ENCODE results near the gene OXLD1.

Gene OXLD1

DNA sequence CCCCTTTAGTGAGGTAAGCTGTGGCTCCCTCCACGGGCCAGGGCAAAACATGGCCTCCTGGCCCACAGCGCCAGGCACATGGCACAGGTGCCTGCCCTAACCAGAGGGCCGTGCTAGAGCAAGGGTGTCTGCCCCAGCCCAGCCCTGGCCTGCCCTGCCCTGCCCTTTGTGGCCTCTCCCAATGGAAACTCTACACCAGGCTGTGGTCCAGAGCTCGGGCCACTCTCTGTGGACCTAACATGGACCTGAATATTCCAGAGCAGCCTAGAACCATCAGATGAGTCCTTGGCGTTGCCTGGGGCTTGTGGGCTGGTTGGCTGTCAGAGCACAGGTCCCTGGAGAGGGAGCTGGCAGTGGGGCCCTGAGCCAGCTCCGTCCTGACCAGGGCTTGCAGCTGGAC is 28.8 kb upstream of the OXLD1 start:
- DNase-seq: no peak
- no peak for TF ChIP-seq GATA1 (IDR thresholded peaks at IDR 0.05; ENCODE audit: low read depth, low read length)
- no peak for TF ChIP-seq POLR2A (IDR thresholded peaks at IDR 0.05; ENCODE audit: low read length)

DNA sequence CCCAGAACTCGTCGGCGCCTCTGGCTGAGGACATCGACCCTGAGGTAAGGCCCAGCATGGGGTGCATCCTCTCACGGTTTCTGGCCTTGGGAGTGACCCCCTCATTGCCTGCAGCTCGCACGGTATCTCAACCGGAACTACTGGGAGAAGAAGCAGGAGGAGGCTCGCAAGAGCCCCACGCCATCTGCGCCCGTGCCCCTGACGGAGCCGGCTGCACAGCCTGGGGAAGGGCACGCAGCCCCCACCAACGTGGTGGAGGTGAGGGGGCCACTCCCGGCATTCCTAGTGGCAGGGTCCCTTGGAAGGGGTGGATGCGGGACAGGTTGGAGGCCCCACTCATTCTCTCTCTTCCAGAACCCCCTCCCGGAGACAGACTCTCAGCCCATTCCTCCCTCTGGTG is 28.4 kb upstream of the OXLD1 start:
- DNase-seq: no peak

DNA sequence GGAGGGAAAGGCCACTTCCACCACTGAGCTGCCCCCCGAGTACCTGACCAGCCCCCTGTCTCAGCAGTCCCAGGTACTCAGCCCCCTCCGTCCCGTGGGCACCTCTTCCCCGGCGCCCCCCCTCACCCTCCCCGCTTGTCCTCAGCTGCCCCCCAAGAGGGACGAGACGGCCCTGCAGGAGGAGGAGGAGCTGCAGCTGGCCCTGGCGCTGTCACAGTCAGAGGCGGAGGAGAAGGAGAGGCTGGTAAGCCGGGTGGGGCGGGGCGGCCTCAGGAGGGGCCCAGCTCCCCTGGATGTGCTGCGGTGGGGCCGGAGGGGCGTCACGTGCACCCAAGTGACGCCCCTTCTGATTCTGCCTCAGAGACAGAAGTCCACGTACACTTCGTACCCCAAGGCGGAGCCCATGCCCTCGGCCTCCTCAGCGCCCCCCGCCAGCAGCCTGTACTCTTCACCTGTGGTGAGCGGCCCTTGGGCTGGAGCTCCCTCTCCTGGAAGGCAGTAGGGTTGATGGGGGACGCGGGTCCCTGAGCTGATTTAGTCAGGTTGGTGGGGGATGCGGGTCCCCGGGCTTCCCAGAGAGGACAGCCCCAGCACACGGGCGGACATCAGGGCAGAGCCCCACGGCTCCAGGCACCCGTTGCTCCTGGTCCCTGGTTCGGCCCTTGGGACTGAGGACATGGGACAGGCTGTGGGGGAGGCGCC is 27.3 kb upstream of the OXLD1 start:
- no peak for DNase-seq
- TF ChIP-seq POLR2A (IDR thresholded peaks at IDR 0.05; ENCODE audit: low read length): no peak
- TF ChIP-seq GATA1 (IDR thresholded peaks at IDR 0.05; ENCODE audit: low read depth, low read length): no peak

More for the DNA sequence above, 28.4 kb upstream of the OXLD1 start:
- TF ChIP-seq POLR2A (IDR thresholded peaks at IDR 0.05; ENCODE audit: low read length): no peak
- no peak for TF ChIP-seq GATA1 (IDR thresholded peaks at IDR 0.05; ENCODE audit: low read depth, low read length)

DNA sequence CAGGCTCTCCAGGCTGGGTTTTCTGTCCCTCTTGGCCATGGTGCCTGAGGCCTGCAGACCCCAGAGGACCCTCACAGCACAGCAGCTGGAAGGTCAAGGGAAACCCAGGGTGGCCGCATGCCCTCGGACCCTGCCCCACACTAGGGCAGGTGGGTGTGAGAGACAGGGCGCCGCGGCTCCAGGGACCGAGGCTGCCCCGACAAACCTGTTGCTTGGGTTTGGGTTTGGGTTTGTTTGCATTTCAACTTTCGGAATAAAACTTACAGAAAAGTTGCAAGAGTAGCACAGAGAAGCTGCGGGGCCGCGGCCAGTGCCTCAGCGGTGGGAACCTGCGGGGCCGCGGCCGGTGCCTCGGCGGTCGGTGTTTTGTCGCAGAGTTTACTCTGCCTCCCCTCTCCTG is 25.2 kb upstream of the OXLD1 start:
- TF ChIP-seq GATA1 (IDR thresholded peaks at IDR 0.05; ENCODE audit: low read depth, low read length) (no peak), POLR2A (IDR thresholded peaks at IDR 0.05; ENCODE audit: low read length) (no peak)
- no peak for DNase-seq

DNA sequence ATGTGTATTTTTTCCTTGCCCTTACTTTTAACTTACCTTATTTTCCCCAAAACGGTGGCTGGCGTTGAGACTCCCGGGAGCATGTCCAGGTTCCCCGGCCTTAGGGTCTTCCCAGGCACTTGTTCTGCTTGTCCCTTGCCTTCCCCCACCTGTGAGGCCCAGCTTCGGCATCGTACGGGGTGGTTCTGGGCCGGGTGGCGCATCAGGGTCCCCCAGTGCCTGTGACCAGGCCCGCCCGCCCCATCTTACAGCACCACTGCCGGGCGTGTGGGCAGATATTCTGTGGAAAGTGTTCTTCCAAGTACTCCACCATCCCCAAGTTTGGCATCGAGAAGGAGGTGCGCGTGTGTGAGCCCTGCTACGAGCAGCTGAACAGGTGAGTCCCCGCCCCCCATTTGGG is 24.8 kb upstream of the OXLD1 start:
- DNase-seq: no peak
- TF ChIP-seq GATA1 (IDR thresholded peaks at IDR 0.05; ENCODE audit: low read depth, low read length) (no peak), POLR2A (IDR thresholded peaks at IDR 0.05; ENCODE audit: low read length) (no peak)

DNA sequence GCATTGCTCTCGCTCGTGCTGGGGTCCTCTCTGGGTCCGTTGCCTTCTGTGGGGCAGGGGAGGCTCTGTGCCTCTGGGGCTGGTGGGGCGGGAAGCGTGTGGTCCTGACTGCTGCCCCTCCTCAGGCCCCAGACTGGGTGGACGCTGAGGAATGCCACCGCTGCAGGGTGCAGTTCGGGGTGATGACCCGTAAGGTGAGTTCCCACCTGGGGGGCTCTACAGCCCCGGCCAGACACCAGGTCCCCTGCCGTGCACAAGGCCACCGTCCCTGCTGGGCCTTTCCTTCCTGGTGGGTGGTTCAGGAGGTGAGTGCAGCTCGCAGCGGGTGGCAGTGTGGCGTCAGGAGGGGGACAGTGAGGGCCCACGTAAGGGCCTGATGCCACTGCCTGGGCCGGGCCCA is 24.1 kb upstream of the OXLD1 start:
- DNase-seq: no peak
- TF ChIP-seq POLR2A (IDR thresholded peaks at IDR 0.05; ENCODE audit: low read length) (no peak), GATA1 (IDR thresholded peaks at IDR 0.05; ENCODE audit: low read depth, low read length) (no peak)

DNA sequence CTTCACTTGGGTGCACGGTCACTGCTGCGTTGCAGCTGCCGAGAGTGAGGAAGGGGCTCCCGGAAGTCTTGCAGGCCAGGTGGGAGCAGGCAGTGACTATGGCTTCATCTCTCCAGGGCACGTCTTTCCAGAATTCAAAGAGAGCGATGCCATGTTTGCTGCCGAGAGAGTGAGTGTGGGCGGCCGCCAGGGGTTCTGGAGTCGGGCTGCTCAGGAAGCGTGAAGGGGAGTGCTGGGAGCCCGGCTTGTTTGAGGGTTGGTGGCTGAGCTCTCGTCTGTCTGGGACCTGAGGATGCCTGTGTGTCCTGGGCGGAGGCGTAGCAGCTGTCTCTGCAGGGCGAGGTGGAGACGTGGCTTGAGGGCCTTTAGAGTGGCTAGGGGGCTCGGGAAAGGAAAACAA is 23.7 kb upstream of the OXLD1 start:
- TF ChIP-seq POLR2A (IDR thresholded peaks at IDR 0.05; ENCODE audit: low read length) (no peak), GATA1 (IDR thresholded peaks at IDR 0.05; ENCODE audit: low read depth, low read length) (no peak)
- no peak for DNase-seq

DNA sequence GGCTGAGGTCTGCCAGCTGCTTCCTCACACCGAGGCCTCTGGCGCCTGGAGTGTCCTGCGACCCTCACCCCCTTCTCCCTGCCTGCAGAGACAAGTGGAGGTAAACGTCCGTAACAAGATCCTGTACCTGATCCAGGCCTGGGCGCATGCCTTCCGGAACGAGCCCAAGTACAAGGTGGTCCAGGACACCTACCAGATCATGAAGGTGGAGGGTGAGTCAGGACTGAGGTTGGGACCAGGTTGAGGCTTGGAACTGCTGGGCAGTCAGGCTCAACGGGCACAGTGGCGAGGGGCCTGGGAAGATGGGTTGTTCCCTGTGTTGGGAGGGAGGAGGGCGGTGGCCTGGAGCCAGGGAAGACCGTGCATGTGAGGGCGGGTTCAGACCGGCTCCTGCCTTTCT is 22.2 kb upstream of the OXLD1 start:
- no peak for DNase-seq
- no peak for TF ChIP-seq POLR2A (IDR thresholded peaks at IDR 0.05; ENCODE audit: low read length)
- TF ChIP-seq GATA1 (IDR thresholded peaks at IDR 0.05; ENCODE audit: low read depth, low read length): no peak

DNA sequence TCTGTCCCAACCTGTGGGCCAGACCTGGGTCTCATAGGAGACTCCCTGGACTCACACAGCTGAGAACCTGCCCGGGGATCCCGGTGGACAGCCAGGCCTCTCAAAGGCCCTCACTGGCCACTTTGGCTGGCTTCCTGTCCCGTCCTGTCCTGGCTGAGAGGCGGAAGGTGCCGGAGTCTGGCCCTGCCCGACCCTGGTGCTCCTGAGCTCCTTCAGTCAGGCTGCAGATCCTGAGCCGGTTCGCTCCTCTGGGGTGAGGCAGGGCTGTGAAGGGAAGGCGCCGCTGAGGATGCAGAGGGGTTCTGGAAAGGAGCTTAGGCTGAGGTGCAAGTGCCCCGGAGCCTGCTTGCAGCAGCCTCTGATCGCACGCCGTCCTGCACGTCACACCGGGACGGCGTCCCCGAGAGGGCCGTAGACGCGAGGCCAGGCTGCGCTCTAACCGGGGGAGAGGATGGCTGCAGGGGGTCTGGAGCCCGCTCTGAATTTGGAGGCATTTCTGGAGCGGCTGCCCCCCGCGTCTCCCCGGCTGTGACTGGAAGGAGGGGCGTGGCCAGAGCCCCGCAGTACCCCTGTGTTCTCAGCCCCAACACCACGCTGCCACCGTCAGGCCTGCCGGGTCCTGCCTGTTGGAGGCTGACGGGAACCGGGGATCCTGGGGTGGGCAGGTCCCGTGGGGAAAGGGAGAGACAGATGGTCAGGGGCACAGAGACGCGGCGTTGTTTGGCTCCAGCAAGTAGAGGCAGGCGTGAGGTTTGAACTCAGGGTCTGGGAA is 21.6 kb upstream of the OXLD1 start:
- TF ChIP-seq POLR2A (IDR thresholded peaks at IDR 0.05; ENCODE audit: low read length): no peak
- TF ChIP-seq GATA1 (IDR thresholded peaks at IDR 0.05; ENCODE audit: low read depth, low read length): no peak
- no peak for DNase-seq

DNA sequence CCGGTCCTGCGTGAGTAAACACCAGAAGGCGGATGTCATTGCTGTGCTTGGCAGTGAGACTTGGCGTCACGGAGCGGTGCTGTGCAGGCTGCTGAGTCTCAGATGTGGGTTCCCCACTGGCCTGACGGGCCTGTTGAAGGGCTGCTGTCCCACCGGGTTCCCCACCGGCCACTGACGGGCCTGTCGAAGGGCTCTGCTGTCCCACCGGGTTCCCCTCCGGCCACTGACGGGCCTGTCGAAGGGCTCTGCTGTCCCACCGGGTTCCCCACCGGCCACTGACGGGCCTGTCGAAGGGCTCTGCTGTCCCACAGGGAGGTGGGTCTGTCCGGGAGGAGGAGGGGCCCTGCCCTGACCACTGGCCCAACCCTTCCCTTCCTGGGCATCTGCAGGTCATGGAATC is 20.2 kb upstream of the OXLD1 start:
- TF ChIP-seq POLR2A (IDR thresholded peaks at IDR 0.05; ENCODE audit: low read length): no peak
- no peak for TF ChIP-seq GATA1 (IDR thresholded peaks at IDR 0.05; ENCODE audit: low read depth, low read length)

DNA sequence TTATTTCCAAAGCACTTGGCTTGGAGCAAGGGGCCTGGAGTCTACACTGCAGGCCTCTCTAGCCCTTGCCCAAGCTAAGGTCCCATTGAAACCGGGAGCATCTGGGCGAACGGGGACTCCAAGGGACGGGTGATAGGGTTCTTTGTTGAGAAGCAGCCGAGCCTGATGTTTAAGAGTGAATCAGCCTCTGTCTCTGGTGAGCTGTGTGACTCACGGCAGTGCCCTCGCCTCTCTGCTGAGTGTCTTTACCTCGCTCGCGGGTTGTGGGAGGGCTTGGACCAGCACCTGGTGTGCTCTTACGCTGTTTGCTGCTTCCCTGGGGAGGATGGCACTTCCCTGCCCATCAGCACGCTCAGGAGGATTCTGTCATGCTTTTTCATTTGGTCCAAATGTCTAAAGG is 18.7 kb upstream of the OXLD1 start:
- peak; percentile 21 to 43 for DNase-seq
- TF ChIP-seq POLR2A (IDR thresholded peaks at IDR 0.05; ENCODE audit: low read length) (no peak), GATA1 (IDR thresholded peaks at IDR 0.05; ENCODE audit: low read depth, low read length) (no peak)

More for the DNA sequence above, 20.2 kb upstream of the OXLD1 start:
- DNase-seq: no peak

DNA sequence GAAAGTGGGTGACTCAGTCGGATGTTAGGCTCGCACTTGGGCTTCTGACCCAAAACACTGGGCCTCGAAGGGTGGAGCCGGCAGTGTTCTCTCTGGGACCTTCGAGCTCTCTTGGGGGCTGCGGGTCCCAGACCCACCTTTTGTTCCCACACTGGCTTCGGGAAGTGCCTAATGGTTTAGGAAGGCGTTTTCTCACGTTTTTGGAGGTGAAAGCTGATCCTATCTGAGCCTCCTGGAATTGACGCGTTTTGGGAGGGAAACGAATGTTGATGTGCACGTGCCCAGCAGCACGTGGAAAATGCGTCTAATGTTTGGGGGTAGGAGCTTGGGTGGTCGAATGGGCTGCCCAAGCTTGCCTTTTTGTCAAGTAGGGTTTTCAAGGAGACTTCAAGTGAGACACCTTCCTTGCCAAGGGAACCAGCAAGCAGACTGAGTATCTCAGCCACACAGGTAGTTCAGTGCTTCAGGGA is 18.1 kb upstream of the OXLD1 start:
- TF ChIP-seq GATA1 (IDR thresholded peaks at IDR 0.05; ENCODE audit: low read depth, low read length) (no peak), POLR2A (IDR thresholded peaks at IDR 0.05; ENCODE audit: low read length) (no peak)

DNA sequence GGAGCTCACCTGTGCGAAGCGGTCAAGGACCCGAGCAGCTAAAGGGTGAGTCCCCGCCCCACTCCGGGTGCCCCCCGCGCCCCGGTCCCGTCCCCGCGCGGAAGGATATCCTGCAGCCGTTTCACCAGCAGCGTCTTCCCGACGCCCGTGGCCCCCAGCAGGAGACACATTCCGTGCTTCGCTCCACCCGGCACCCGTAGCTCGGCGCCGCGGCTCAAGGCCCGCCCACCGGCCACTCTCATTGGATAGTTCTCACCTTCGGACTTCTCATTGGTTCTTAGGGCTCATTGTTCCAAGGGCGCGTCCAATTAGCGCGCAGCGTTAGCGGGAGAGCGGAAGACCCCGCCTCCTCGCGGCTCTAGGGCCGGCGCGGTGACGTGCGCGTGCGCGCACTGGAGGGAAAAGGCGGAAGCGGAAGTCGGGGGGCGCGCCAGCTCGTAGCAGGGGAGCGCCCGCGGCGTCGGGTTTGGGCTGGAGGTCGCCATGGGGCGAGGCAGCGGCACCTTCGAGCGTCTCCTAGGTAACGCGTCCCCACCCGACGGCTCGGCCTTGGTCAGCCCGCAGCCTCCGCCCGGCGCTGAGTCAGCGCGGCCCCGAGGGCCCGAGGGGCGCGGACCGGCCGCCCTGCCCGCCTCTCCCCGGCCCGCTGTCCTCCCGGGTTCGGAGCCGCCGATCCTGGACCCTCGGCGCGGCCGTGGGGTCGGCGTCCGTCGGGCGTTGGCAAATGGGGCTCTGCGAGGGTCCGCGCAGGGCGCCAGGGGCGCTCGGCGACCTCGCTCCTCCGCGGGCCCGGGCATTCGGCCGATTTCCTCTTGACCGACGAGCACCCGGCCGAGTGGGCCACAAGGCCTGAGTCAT is 17.4 kb upstream of the OXLD1 start, which contains the start of the genes ARL16 and HGS:
Gene ARL16 (minus strand): TSS at position 214 of the 858 bp plus-strand sequence. CDS start 44 bp downstream, at position 170.
Gene HGS (plus strand): TSS at position 428 of the 858 bp plus-strand sequence. CDS start 56 bp downstream, at position 484.
- peak; percentile 99 to 100 for DNase-seq
- TF ChIP-seq GATA1 (IDR thresholded peaks at IDR 0.05; ENCODE audit: low read depth, low read length) (no peak), POLR2A (IDR thresholded peaks at IDR 0.05; ENCODE audit: low read length) (peak; percentile 74)

More for the DNA sequence above, 18.1 kb upstream of the OXLD1 start:
- DNase-seq: peak in 1 of 2 experiments; percentile 64

DNA sequence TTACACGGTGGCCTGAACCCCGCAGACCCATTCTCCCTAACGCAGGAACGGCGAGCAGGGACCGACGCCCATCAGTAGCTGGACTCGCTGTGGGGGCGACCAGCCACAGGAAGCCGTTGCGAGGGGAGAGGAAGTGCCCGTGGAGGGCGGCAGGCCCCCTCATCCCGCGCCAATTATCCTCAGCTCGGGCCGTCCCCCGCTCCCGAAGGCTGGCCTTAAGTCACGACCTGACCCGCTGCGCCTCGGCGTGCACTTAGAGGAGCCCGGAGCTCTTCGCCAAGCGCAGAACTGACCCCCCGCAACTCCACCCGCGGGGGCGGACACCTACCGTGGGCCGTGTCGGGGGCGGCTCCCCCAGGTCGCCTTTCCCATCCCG is 16.8 kb upstream of the OXLD1 start:
- no peak for DNase-seq
- TF ChIP-seq GATA1 (IDR thresholded peaks at IDR 0.05; ENCODE audit: low read depth, low read length) (no peak), POLR2A (IDR thresholded peaks at IDR 0.05; ENCODE audit: low read length) (no peak)
